HepG2 (cell line): Measurements from ENCODE around the gene ARFGEF3. TPM values are rescaled to one million over a fixed set of nuclear protein-coding genes. Genes with fewer than 3 reads are reported as not detected.

ENCODE experiments used
- MTA3 ChIP-seq: sonication (generic); formaldehyde crosslinking; IDR thresholded peaks from 2 replicates; pipeline ENCODE4 v1.4.0; 2020; ENCODE audit warnings: missing genetic modification reagents
- ZNF136 ChIP-seq: sonication (generic); formaldehyde crosslinking; IDR thresholded peaks from 2 replicates; pipeline ENCODE4 v1.8.1; 2022; ENCODE audit warnings: low read depth, mild to moderate bottlenecking, moderate library complexity, missing genetic modification reagents
- ZNF629 ChIP-seq: sonication (generic); formaldehyde crosslinking; conservative IDR thresholded peaks from 2 replicates; pipeline ENCODE4 v1.5.0; 2020; ENCODE audit warnings: missing genetic modification reagents
- ZNF678 ChIP-seq: sonication (generic); formaldehyde crosslinking; IDR thresholded peaks from 2 replicates; pipeline ENCODE4 v1.4.0; 2020; ENCODE audit warnings: mild to moderate bottlenecking, missing genetic modification reagents
- polyA plus RNA-seq, 8 experiments: library from polyadenylated mRNA; depleted of rRNA in 3 of 8; stranded (reverse) in 7 of 8; unstranded in 1 of 8; fragments of >200 nt; fragmentation: Illumina TruSeq in 4 of 8; extraction: Trizol in 4 of 8; gene quantifications; 2 replicates each; pipeline versions ENCODE4 v1.2.1 to v1.2.3, GENCODE V29; 2011 to 2016; ENCODE audit warnings: low read depth in 4 of 8, missing spikeins in 1 of 8, mixed read lengths in 1 of 8; ENCODE audit not compliant: insufficient read depth in 1 of 8
- total RNA-seq, 5 experiments: library from RNA; depleted of rRNA; stranded (reverse); fragments of >200 nt; fragmentation: Illumina TruSeq; extraction: Trizol; gene quantifications; 2 replicates each; pipeline ENCODE4 v1.2.3, GENCODE V29; 2016; ENCODE audit warnings: low read depth in 1 of 5
- TF ChIP-seq, protein P1 (sequence below): sonication (generic); formaldehyde crosslinking; IDR thresholded peaks from 2 replicates; pipeline ENCODE4 v1.4.0; 2020; ENCODE audit warnings: mild to moderate bottlenecking, missing genetic modification reagents
- TF ChIP-seq, protein P2 (sequence below): sonication (generic); formaldehyde crosslinking; IDR thresholded peaks from 2 replicates; pipeline ENCODE4 v1.5.1; 2020; ENCODE audit warnings: mild to moderate bottlenecking, missing genetic modification reagents
- TF ChIP-seq, protein P3 (sequence below): sonication (generic); formaldehyde crosslinking; IDR thresholded peaks from 2 replicates; pipeline ENCODE4 v1.4.0; 2020; ENCODE audit warnings: missing genetic modification reagents
- TF ChIP-seq, protein P4 (sequence below): sonication (generic); formaldehyde crosslinking; IDR thresholded peaks from 2 replicates; pipeline ENCODE4 v1.4.0; 2020; ENCODE audit warnings: missing genetic modification reagents

The ARFGEF3 gene
- total and polyA plus RNA-seq, 2 of the 13 experiments (the other 11 are each of a cell fraction or from before 2014, with no cell fraction given): 0.60 to 2.6 TPM

DNA sequence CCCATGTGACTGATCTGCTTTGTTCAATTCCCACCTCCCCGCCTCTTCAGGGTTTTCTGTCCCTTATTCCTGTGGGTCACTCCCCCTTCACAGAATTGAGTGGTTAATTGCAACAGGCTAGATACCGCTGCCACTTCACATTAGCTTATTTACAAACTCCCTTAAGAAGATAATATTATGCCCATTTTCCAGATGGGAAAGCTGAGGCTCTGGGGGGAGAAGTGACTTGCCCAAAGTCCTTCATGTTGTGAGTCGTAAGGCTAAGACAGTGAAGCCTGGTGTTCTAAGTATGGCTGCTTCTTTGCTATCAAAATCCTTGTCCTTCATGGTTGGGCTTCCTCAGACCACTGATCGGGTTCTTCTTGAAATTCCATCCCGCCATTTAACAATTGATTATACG lies 96.5 kb downstream of the ARFGEF3 start (continued):
- TF ChIP-seq, protein P1, sequence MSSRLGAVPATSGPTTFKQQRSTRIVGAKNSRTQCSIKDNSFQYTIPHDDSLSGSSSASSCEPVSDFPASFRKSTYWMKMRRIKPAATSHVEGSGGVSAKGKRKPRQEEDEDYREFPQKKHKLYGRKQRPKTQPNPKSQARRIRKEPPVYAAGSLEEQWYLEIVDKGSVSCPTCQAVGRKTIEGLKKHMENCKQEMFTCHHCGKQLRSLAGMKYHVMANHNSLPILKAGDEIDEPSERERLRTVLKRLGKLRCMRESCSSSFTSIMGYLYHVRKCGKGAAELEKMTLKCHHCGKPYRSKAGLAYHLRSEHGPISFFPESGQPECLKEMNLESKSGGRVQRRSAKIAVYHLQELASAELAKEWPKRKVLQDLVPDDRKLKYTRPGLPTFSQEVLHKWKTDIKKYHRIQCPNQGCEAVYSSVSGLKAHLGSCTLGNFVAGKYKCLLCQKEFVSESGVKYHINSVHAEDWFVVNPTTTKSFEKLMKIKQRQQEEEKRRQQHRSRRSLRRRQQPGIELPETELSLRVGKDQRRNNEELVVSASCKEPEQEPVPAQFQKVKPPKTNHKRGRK (CRISPR knock-in tag): no peak
- TF ChIP-seq ZNF629 (CRISPR knock-in tag) (peak; percentile 98), ZNF136 (CRISPR knock-in tag) (peak; percentile 38; the same call in 1 of the 2 replicates), MTA3 (no peak), ZNF678 (no peak)
- TF ChIP-seq, protein P2, sequence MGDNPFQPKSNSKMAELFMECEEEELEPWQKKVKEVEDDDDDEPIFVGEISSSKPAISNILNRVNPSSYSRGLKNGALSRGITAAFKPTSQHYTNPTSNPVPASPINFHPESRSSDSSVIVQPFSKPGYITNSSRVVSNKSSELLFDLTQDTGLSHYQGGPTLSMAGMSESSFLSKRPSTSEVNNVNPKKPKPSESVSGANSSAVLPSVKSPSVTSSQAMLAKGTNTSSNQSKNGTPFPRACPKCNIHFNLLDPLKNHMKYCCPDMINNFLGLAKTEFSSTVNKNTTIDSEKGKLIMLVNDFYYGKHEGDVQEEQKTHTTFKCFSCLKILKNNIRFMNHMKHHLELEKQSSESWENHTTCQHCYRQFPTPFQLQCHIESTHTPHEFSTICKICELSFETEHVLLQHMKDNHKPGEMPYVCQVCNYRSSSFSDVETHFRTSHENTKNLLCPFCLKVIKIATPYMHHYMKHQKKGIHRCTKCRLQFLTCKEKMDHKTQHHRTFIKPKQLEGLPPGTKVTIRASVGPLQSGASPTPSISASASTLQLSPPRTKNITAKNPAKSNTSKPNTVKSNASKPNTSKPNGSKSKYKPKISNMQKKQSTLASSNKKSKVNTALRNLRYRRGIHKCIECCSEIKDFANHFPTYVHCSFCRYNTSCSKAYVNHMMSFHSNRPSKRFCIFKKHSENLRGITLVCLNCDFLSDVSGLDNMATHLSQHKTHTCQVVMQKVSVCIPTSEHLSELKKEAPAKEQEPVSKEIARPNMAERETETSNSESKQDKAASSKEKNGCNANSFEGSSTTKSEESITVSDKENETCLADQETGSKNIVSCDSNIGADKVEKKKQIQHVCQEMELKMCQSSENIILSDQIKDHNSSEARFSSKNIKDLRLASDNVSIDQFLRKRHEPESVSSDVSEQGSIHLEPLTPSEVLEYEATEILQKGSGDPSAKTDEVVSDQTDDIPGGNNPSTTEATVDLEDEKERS: 0 out of 2 replicates have a peak, but pooled peaks have one; percentile 15
- TF ChIP-seq, protein P3, sequence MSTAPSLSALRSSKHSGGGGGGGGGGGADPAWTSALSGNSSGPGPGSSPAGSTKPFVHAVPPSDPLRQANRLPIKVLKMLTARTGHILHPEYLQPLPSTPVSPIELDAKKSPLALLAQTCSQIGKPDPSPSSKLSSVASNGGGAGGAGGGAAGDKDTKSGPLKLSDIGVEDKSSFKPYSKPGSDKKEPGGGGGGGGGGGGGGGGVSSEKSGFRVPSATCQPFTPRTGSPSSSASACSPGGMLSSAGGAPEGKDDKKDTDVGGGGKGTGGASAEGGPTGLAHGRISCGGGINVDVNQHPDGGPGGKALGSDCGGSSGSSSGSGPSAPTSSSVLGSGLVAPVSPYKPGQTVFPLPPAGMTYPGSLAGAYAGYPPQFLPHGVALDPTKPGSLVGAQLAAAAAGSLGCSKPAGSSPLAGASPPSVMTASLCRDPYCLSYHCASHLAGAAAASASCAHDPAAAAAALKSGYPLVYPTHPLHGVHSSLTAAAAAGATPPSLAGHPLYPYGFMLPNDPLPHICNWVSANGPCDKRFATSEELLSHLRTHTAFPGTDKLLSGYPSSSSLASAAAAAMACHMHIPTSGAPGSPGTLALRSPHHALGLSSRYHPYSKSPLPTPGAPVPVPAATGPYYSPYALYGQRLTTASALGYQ: no peak
- TF ChIP-seq, protein P4, sequence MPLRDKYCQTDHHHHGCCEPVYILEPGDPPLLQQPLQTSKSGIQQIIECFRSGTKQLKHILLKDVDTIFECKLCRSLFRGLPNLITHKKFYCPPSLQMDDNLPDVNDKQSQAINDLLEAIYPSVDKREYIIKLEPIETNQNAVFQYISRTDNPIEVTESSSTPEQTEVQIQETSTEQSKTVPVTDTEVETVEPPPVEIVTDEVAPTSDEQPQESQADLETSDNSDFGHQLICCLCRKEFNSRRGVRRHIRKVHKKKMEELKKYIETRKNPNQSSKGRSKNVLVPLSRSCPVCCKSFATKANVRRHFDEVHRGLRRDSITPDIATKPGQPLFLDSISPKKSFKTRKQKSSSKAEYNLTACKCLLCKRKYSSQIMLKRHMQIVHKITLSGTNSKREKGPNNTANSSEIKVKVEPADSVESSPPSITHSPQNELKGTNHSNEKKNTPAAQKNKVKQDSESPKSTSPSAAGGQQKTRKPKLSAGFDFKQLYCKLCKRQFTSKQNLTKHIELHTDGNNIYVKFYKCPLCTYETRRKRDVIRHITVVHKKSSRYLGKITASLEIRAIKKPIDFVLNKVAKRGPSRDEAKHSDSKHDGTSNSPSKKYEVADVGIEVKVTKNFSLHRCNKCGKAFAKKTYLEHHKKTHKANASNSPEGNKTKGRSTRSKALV: no peak
